GM21447 (cell line): ENCODE measurements around the gene HSBP1L1.

Source experiments
- ATAC-seq: cut with Tn5 transposase; IDR thresholded peaks from one replicate; pipeline ENCODE4 v1.9.1; 2021; ENCODE audit not compliant: unreplicated experiment

The HSBP1L1 gene

DNA sequence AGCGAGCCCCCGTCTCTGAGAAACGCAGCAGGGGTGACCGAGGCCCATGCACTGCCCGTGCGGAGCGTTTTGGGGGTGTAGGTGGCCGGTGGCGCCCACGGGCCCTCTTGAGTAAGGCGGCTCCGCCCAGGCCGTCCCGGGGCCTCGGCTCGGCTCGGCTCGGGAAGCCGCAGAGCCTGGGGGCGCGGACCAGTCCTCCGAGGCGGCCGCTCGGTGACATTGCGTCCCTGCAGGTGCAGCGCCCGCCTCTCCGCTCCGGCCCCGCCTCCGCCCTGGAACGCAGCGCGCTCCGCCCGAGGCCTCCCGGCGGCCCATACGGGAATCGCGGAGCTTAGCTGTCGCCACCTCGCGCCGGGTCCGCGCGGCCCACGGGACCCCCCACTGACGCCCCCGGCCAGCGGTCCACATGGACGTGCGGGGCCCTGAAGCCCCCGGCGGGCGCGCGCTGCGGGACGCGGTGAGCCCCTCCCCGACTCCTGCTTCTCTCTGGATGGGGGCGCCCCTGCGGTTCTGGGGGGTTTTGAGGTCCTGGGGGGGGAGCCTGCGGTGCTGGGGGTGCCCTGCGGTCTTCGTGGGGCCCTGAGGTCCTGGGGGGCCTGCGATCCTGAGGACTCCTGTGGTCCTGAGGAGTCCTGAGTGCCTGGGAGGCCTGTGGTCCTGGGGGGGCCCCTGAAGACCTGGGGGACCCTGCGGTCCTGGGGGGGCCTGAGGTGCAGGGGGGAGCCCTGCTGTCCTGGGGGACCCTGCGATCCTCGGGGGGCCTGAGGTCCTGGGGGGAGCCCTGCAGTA lies at the start of gene HSBP1L1:
HSBP1L1 (plus strand) TSS at position 314 of the 789 bp plus-strand sequence; CDS start at position 407, 93 bp downstream.
- peak; percentile 77 for ATAC-seq

DNA sequence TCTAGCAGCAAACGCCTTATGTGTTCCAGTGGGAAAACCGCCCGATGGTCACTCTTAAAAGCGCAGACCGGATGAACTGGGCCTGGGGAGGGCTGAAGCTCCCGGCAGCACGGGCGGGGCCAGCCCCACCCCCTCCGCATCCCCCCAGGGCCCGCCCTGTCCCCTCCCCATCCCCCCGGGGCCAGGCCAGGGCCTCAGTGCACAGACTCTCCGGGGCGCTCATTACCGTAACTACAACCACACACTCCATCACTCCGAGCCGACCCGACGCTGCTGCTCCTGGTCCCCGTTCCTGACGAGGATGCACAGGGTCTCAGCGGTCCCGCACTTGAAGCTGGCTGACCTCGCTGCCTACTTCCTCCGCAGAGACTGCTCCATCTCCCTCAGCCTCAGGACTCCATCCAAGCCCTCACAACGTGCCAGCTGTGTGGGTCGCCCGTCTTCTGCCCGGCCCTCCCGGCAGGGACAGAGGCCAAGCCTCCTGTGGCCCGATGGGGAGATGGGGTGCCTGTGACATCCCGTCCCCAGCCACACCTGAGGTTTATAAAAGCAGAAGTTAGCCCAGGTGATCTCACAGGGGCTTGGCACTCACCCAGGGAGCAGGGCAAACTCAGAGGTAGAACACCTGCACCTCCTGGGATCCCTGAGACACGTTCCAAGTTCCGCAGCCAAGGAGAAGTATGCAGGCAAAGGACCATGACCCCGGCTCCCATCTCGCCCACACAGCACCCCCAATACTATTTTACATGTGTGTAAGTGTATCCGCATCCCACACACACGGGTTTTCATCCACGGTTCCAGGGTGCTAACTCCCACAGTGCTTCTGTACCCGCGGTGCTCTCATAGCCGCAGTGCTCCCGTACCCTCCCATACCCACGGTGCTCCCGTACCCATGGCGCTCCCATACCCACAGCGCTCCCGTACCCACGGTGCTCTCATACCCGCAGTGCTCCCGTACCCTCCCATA lies 49.0 kb upstream of the HSBP1L1 start:
- no peak for ATAC-seq

DNA sequence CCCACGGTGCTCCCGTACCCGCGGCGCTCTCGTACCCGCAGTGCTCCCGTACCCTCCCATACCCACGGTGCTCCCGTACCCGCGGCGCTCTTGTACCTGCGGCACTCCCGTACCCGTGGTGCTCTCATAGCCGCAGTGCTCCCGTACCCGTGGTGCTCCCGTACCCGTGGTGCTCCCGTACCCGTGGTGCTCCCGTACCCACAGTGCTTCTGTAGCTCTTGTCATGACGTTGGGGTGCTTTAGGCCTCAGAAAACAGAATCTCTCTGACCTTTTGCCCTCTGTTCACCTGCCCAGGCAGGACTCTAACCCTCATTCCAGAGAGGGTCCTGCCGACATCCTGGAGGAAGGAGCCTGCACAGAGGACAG lies 48.3 kb upstream of the HSBP1L1 start:
- no peak for ATAC-seq

DNA sequence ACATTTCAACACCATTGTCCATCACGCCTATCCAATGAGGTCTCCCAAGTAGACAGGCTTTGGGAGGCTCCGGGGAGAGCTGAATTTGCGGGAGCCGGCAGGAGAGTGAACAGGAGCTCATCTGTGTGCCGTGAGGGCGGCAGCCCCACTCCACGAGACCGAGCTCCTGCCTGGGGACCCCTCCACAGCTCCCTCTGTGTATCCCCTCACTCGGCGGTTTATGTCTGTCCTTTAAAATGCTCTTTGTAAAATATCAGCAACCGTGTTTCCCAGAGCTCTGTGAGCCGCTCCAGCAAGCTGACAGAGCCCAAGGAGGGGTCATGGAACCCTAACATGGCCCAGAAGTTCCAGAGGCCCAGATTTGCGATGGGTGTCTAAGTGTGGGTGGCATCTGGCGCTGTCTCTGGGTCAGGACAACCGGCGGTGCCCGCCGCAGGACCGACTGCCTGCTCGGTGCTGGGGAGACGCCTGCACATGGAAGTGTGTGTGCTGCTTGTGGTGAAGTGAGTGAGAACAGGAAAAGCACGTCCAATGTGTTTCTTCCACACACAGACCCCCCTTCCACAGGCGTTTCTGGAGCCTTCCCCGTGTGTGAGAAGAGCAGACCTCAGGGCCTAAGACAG lies 47.8 kb upstream of the HSBP1L1 start:
- no peak for ATAC-seq

DNA sequence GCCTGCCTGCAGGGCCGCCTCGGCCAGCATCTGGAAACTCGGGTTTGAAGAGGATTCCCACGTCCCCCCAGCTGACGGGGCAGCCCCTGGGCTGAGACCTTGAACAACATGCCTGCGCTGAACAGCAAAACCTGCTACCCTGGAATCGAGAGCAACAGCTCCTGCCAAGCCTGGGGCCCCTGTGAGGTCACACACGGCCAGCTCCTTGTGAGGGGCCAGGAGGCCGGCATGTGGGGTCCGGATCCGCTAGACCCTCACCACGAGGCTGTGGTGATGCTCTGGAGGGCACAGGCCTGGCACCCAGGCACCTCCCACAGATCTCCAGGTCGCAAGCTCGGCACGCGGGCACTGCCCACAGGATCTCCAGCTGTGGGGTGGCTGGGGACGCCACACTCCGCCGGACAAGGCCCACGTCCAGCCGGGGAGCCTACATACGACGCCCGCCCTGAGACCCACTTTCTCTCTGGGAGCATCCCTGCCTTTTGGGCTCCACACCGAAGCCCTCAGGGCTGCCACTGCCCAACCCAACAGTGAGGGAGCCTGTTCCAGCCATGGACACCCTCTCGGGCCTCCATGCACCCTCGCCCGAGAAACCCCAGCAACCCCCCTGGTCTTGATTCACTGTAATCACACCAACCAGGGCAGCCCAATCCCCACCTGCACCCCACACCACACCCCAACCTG lies 47.1 kb upstream of the HSBP1L1 start:
- no peak for ATAC-seq

DNA sequence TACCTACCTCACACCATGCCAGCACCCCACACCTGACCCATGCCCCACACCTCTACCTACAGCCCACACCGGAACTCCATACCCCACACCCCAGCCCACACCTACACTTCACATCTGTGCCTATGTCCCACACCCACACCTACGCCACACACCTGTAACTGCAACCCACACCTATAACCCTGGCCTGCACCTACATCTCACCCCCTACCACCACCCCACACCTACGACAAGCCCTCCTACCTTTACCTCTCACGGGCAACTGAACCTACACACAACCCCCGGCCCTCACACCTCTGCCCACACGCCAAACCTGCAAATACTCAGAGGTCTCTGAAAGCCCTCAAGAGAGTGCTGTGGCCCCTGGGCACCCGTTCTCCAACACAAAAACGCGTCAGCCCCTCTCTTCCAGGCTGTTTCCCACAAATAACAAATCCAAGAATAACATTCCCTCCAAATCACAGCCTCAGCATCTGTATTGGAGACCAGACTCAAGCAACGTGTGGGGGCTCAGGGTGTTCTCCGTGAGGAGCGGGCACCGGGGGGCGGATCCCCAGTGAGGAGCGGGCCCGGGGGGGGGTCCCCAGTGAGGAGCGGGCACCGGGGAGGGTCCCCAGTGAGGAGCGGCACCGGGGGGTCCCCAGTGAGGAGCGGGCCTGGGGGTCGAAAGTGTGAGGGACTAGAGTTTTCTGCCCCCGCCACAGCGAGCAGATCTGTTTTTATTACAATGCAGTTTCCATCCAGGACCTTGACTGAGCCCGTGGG lies 46.4 kb upstream of the HSBP1L1 start:
- ATAC-seq, result no peak

DNA sequence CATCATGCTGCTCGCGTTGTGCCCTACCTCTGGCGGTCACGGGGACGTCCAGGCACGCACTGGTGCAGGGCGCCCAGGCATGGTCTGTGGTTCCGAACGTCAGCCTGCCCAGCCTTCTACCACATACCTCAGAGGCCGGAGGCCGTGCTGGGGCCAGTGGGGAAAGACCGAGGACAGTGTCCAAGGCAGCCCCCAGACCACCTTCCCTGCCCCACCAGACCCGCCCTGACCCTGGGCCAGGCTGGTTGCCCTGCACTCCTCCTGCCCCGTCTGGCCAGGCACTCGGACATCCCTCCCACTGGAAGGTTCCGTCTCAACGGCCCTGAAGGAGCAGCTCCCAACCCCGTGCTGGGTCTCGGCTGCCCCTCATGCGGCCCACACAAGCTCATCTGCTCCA lies 45.8 kb upstream of the HSBP1L1 start:
- ATAC-seq, result no peak

DNA sequence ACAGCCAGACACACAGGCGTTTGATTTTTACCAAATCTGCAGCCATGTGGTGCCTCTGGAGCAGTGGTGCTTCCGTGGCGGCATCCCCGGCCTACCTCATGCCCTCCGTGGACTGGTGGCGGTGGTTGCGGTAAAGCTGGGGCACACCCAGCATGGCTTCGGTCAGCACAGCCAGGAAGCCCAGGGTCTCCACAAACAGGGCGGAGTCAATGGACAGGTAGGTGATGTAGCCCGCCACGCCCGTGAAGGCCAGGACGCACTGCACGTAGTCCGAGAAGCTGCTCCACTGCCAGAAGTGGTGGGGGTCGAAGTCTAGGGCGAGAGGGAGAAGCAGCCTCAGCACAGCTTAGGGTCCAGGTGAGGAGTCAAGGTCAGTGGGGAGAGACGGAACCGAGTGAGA lies 45.4 kb upstream of the HSBP1L1 start:
- ATAC-seq, result no peak

DNA sequence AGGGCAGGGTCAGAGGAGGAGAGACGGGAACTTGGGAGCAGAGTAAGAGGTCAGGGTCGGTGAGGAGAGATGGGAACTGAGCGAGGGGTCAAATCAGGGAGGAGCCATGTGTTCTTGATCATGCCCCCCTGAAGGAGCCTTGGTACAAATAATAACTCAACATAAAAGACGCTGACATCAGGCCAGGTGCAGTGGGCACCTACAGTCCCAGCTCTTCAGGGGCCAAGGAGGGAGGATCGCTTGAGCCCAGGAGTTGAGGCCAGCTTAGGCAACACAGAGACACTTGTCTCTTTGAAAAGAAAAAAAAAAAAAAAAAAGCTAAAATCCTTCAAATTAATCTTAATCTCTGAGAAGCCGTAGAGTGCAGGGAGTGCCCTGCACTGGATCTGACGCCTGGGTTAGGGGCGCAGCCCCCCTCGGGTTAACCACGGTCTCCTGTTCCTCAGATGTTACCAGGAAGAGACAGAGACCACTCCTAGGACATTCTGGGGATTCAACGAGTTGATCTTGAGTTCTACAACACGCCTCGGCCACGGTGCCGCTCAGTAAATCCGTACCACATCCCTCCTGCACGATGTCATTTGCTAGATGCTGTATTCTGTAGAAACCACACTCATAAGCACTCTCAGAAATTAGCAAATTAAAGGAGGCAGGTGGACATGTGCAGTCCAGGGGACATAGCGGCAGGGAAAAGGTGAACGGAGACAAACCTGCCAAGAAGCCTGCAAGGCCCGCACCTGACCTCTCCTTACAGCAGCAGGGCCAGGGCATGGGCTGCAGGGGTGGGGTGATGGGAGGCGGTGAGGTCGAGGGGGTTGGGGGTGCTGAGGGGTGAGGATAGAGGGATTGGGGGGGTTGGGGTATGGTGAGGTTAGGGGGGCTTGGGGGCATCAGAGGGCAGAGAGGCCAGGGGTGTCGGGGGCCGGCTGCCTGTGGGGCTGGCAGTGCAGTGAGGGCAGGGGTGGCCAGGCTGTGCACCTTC lies 42.2 kb upstream of the HSBP1L1 start:
- ATAC-seq, result no peak

DNA sequence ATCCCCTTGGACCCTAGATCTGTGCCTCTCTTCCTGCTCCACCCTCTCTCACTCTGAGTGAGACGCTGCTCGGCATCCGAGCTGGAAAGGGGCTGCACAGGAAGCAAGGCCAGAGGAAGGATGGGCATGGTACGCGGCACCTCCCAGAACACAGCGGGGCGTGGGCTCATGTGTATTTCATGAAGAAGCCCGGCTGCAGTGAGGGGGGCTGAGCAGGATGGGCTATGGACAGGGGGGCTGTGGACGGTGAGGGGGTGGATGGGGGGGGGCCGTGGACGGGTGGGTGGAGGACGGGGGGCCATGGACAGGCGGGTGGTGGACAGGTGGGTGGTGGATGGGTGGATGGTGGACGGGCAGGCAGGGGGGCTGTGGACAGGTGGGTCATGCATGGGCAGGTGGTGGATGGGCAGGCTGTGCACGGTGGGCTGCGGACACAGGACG lies 41.5 kb upstream of the HSBP1L1 start:
- ATAC-seq, result no peak

DNA sequence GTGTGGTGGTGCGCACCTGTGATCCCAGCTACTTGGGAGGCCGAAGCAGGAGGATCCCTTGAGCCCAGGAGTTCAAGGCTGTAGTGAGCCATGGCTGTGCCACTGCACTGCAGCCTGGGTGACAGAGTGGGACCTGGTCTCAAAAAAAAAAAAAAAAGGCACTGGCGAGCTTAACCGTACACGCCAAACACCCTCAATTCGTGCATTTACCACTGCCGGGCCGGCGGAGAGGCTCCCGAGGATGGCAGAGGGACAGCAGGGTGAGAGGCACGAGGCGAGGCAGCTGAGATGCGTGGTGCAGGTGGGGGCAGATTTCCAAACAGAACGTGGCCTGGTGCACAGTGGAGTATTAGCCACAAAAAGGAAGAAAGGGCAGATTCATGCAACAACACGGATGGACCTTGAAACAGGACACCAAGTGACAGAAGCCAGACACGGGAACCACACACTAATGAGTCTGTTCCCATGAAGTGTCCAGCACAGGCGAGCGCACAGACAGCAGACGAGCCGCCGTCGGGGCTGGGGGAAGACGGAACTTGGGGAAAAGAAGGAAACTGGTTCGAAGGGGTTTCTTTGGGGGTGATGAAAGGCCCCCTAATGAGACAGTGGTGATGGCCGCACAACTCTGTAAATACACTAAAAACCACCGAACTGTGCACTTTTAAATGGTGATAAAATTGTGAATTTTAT lies 40.4 kb upstream of the HSBP1L1 start:
- no peak for ATAC-seq

DNA sequence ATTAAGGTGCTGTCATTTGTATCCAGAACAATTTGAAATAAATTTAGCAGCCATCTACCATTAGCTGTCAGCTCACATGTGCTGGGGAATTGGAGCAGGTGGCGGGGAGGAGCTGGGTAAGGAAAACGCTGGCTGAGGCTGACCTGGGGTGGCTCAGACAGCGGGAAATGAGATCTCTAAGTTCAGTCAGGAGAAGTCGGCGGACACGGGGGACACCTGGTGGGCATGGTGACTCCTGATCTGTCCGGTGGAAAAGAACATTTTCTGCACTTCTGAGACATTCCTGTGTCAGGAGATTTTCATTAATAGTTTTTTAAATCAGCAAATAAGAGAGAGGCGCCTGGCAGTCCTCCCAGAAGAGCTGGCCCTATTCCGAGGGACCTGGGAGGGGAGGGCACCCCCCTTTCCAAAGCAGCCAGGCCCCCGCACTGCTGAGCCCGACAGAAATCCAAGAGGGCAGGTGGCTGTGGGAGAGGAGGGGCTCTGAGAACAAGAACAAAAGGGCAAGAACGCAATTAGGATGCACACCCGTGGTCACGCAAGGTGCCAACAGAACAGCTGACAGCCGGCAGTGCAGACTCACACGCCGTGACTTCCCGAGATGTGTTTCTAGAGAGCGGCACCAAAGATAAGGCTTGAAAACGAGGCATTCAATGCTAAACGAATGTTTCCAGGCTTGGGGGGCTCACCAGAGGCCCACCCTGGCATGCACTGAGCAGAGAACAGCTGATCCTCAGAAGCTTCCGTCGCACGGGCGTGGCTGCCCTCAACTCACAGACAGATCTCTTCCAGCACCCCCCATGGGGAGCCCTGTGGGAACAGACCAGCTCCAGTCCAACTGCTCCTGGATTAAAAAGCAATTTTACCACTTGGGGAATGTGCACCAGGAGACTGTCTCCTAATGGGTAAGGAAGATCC lies 39.4 kb upstream of the HSBP1L1 start:
- no peak for ATAC-seq

DNA sequence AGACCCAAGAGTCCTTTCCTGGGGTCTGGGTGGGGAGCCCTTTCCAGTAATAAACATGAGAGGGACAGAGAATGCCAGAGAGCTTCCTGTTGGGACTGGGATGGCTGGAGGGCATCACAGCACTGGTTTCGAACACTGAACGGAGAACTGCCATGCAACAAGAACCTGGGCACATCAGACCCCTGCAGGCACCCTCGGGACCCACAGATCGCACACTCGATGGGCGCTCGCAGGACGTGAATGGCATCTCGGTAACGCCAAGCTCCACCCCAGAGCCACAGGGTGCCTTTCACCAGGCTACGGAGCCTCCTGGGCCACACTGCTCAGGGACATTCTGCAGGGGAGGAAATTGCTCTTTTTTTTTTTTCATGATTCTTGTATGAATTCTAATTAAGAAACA lies 38.1 kb upstream of the HSBP1L1 start:
- no peak for ATAC-seq

DNA sequence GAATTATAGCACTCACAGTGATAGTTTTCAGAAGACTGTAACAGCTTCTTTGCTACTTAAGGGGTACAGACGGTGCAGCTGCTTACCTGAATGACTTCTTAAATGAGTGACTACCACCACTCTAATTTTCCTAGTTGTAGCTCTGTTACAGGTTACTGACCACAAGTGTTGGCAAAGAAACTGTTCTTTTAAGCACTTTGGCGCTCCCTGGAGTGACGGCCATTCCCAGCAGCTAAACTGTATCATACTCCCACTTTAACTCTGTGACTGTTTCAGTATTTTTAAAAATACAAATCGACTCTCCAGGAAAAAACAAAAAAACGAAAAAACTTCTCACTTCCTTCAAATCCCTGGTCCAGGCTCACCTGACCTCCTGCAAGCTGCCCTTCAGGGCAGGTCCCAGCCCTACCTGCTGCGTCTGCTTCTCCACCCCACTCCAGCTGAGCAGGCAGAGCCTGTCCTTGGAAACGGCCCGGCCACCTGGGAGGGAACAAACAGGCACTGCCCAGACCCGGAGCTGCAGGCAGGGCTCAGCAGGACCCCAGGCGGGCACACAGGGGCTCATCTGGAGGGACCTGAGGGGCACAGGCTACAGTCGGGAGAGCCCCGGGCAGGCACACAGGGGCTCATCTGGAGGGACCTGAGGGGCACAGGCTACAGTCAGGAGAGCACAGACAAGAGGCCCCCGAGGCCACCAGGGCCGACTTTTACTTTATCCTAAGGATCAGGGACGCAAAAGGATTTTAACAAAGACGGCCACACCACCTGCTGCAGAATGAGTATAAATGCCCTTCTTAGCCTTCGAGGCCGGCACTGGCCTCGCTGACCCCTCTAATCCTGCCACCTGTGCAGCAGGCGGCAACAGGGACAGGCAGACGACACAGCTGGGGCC lies 37.5 kb upstream of the HSBP1L1 start:
- no peak for ATAC-seq

DNA sequence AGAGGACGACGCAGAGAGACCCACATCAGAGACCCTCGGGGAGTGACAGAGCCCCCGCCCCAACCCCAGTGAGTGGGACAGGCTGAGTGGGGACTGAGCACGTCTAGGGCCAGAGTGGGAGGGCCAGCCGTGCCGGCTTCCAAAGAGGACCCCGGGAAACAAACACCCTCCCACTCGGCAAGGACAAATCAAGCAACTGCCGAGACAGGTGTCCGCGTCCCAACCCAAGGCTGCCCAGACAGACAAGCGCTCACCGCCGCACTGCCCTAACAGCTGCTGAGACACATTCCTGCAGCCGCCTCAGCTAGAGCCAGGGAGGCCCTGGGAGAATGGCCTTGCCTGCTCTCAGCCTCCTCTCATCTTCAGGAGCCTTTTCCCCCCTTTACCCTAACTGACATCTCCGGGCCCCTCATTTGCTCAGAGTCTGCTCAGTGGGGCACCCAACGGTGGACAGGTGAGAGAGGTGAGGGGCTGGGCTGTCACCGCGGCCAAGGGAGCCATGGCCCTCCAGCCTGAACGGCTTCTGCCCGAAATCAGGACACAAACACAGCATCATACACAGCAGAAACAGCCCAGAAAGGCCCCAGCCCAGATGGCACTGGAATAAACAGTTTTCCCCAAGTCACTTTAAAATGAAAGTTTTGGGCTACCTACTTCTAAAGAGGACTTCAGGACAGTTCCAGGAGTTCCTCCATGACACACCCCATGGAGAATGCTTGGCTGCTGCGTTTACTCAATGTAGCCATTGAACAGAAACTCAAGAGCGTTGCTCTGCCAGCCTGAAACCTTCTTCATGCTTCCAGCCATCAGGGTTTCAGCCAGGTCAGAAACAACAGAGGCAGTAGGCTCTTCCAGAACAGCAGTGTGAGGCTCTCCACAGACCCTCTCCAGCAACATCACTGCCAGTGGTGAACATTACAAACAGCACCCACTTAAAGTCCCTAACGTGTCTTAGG lies 36.6 kb upstream of the HSBP1L1 start:
- no peak for ATAC-seq
